Osteoblast (primary cell): Measurements from ENCODE around the gene ARL2. TPM values are rescaled to one million over a fixed set of nuclear protein-coding genes. Genes with fewer than 3 reads are reported as not detected.

ENCODE experiments used
- DNase-seq: peaks from one replicate; pipeline ENCODE4 v3.0.0; 2011; ENCODE audit warnings: low spot score, mixed read lengths; ENCODE audit not compliant: insufficient read length; ENCODE audit errors: missing footprints
- H2AFZ ChIP-seq: 2 replicates; pipeline ENCODE4 v1.6.0; 2011; ENCODE audit warnings: mild to moderate bottlenecking, low read length
- H3K27ac ChIP-seq: 2 replicates; pipeline ENCODE4 v1.5.1; 2011; ENCODE audit warnings: mild to moderate bottlenecking, low read depth, low read length, moderate library complexity
- H3K27me3 ChIP-seq: 2 replicates; pipeline ENCODE4 v1.6.0; 2012; ENCODE audit warnings: mild to moderate bottlenecking, control low read depth, inconsistent platforms, low read length, moderate library complexity; ENCODE audit not compliant: insufficient read depth
- H3K36me3 ChIP-seq: 2 replicates; pipeline ENCODE4 v1.5.1; 2011; ENCODE audit warnings: mild to moderate bottlenecking, low read length, control low read depth, moderate library complexity; ENCODE audit not compliant: insufficient read depth
- H3K4me1 ChIP-seq: 2 replicates; pipeline ENCODE4 v1.5.1; 2011; ENCODE audit warnings: mild to moderate bottlenecking, low read length, control low read depth, moderate library complexity; ENCODE audit not compliant: insufficient read depth
- H3K4me2 ChIP-seq: 2 replicates; pipeline ENCODE4 v1.6.0; 2011; ENCODE audit warnings: mild to moderate bottlenecking, low read length; ENCODE audit not compliant: insufficient read depth
- H3K4me3 ChIP-seq: fragments of 200-600 bp; sonication (generic); 3 replicates; pipeline ENCODE4 v1.5.1; 2012; ENCODE audit warnings: mild to moderate bottlenecking, low read length, inconsistent platforms; ENCODE audit not compliant: insufficient read depth
- H3K79me2 ChIP-seq: 2 replicates; pipeline ENCODE4 v1.6.0; 2012; ENCODE audit warnings: mild to moderate bottlenecking, low read length, control low read depth, inconsistent platforms; ENCODE audit not compliant: insufficient read depth
- H3K9me3 ChIP-seq: 2 replicates; pipeline ENCODE4 v1.5.1; 2011; ENCODE audit warnings: low read depth, low read length, control low read depth
- H4K20me1 ChIP-seq: 2 replicates; pipeline ENCODE4 v1.6.0; 2012; ENCODE audit warnings: mild to moderate bottlenecking, low read length, control low read depth; ENCODE audit not compliant: insufficient read depth
- CTCF ChIP-seq: IDR thresholded peaks from 2 replicates; pipeline ENCODE4 v1.5.1; 2011; ENCODE audit warnings: mild to moderate bottlenecking, low read depth, low read length, moderate library complexity; ENCODE audit errors: extremely low read depth
- total RNA-seq: library from RNA; depleted of rRNA; stranded (reverse); fragments of >200 nt; gene quantifications from 2 replicates; pipeline ENCODE4 v1.2.3, GENCODE V29; 2012

ARL2 gene
- total RNA-seq, 1 donor, result 78.5 TPM

- Histone ChIP-seq H4K20me1 (no peaks in the 10 kb centered on the region), H3K27me3 (no peaks in the 10 kb centered on the region), H3K4me1 (peaks cover 5% of the 10 kb centered on the region), H3K4me2 (no peak overlapping the region), H3K27ac (no peak overlapping the region), H3K9me3 (no peaks in the 10 kb centered on the region), H3K4me3 (no peak overlapping the region), H3K36me3 (no peaks in the 10 kb centered on the region), H3K79me2 (no peaks in the 10 kb centered on the region), H2AFZ (no peak overlapping the region)
- no peak for DNase-seq
- no peak for TF ChIP-seq CTCF
These were observed 25.7 kb upstream of the ARL2 start for GRCh38 chr11:64987998-64988854.

GRCh38 chr11:64989416-64989815 lies 24.5 kb upstream of the ARL2 start:
- Histone ChIP-seq H3K36me3 (no peaks in the 10 kb centered on the region), H2AFZ (no peak overlapping the region), H3K27ac (no peak overlapping the region), H3K4me1 (peaks cover 5% of the 10 kb centered on the region), H3K4me3 (no peak overlapping the region), H4K20me1 (no peaks in the 10 kb centered on the region), H3K4me2 (no peak overlapping the region), H3K9me3 (no peaks in the 10 kb centered on the region), H3K27me3 (no peaks in the 10 kb centered on the region), H3K79me2 (no peaks in the 10 kb centered on the region)
- no peak for DNase-seq
- TF ChIP-seq CTCF, result no peak

GRCh38 chr11:64990222-64990923 lies 23.6 kb upstream of the ARL2 start:
- Histone ChIP-seq H3K79me2 (no peaks in the 10 kb centered on the region), H3K4me3 (no peak overlapping the region), H3K9me3 (no peaks in the 10 kb centered on the region), H2AFZ (peak overlapping the region; percentile 89), H3K4me2 (peak overlapping the region; percentile 18), H4K20me1 (no peaks in the 10 kb centered on the region), H3K27ac (no peak overlapping the region), H3K36me3 (no peaks in the 10 kb centered on the region), H3K4me1 (peaks cover 5% of the 10 kb centered on the region), H3K27me3 (no peaks in the 10 kb centered on the region)
- no peak for TF ChIP-seq CTCF
- no peak for DNase-seq

- H3K9me3 ChIP-seq, result no peaks in the 10 kb centered on the region
- no peak overlapping the region for H2AFZ ChIP-seq
- H3K4me2 ChIP-seq, result no peak overlapping the region
- no peaks in the 10 kb centered on the region for H4K20me1 ChIP-seq
- H3K4me1 ChIP-seq, result peaks cover 14% of the 10 kb centered on the region
- no peak for DNase-seq
- H3K79me2 ChIP-seq, result no peaks in the 10 kb centered on the region
- no peaks in the 10 kb centered on the region for H3K27me3 ChIP-seq
- no peak for TF ChIP-seq CTCF
- no peak overlapping the region for H3K4me3 ChIP-seq
- no peak overlapping the region for H3K27ac ChIP-seq
- no peaks in the 10 kb centered on the region for H3K36me3 ChIP-seq
These were observed 19.6 kb upstream of the ARL2 start for GRCh38 chr11:64994318-64994717.
